Calu3 (cell line): ENCODE data around the gene NHSL1. TPM values are rescaled to one million over a fixed set of nuclear protein-coding genes. Genes with fewer than 3 reads are reported as not detected.

Experiments
- BruUV-seq: library from RNA; stranded (reverse); fragments of 400-500 nt; replicated peaks from 2 replicates; lab custom pipeline; 2021; lab: Mats Ljungman, UMichigan
- CTCF ChIA-PET: fragments of 300-600 bp; sonication (Branson Sonifier 250); formaldehyde crosslinking; loops from one replicate; lab custom pipeline; 2022; ENCODE audit warnings: antibody characterized with exemption; lab: Charles Lee
- DNase-seq: peaks from one replicate; pipeline ENCODE4 v3.0.0; 2022
- H3K27ac Mint-ChIP-seq: one replicate; pipeline ENCODE4 v1.8.0; 2022; ENCODE audit warnings: mixed read lengths; ENCODE audit not compliant: unreplicated experiment
- H3K27me3 Mint-ChIP-seq: one replicate; pipeline ENCODE4 v1.8.0; 2022; ENCODE audit warnings: mixed read lengths; ENCODE audit not compliant: unreplicated experiment
- H3K36me3 Mint-ChIP-seq: one replicate; pipeline ENCODE4 v1.8.0; 2022; ENCODE audit warnings: mild to moderate bottlenecking, moderate library complexity, mixed read lengths; ENCODE audit not compliant: insufficient read depth, unreplicated experiment
- H3K4me1 Mint-ChIP-seq: one replicate; pipeline ENCODE4 v1.8.0; 2022; ENCODE audit warnings: mild to moderate bottlenecking, low read depth, mixed read lengths; ENCODE audit not compliant: unreplicated experiment
- H3K4me3 Mint-ChIP-seq: one replicate; pipeline ENCODE4 v1.8.0; 2022; ENCODE audit warnings: mild to moderate bottlenecking, low read depth, moderate library complexity, mixed read lengths; ENCODE audit not compliant: unreplicated experiment
- H3K9me3 Mint-ChIP-seq: one replicate; pipeline ENCODE4 v1.8.0; 2022; ENCODE audit warnings: low read depth, mixed read lengths; ENCODE audit not compliant: unreplicated experiment
- intact Hi-C: fragments of 100-400 bp; cut with micrococcal nuclease; formaldehyde crosslinking; loops from one replicate; pipeline ENCODE4 v1.10.0; 2022; ENCODE audit not compliant: unreplicated experiment
- total RNA-seq: library from RNA; stranded (reverse); gene quantifications from 2 replicates; pipeline ENCODE4 v1.2.3, GENCODE V29; 2022
- TF ChIP-seq, protein P1 (sequence below): fragments of 200-600 bp; IDR thresholded peaks from one replicate; pipeline ENCODE4 v1.8.0; 2022; ENCODE audit warnings: antibody characterized with exemption; ENCODE audit not compliant: unreplicated experiment

Gene NHSL1
- total RNA-seq, 1 experiment from 2014 or later: 26.6 TPM

DNA sequence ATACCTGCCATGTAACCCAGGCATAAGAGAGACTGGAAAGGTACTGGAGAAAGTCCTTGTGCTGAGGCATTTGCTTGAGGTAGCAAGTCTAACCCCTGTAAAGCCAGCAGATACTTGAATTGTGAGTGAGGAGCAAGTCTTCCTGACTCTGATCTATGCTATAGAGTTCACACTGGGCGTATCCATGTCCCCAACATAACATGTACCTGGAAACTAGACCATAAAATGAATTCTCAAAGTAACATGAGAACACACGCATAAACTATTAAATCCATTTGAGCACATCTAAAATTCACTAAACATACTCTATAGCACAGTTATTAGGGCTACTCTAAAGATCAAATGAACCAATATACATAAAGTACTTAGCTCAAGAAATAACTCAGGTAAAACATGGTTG lies 2.0 kb downstream of the NHSL1 start:
- Mint-ChIP-seq H3K4me3 (peak overlapping the region; percentile 73), H3K4me1 (peaks cover 33% of the 10 kb centered on the region), H3K27ac (peak overlapping the region; percentile 32), H3K27me3 (no peaks in the 10 kb centered on the region), H3K9me3 (no peaks in the 10 kb centered on the region), H3K36me3 (peaks cover 26% of the 10 kb centered on the region)
- no peak for DNase-seq
- intact Hi-C loops: no loop called here
- TF ChIP-seq, protein P1, sequence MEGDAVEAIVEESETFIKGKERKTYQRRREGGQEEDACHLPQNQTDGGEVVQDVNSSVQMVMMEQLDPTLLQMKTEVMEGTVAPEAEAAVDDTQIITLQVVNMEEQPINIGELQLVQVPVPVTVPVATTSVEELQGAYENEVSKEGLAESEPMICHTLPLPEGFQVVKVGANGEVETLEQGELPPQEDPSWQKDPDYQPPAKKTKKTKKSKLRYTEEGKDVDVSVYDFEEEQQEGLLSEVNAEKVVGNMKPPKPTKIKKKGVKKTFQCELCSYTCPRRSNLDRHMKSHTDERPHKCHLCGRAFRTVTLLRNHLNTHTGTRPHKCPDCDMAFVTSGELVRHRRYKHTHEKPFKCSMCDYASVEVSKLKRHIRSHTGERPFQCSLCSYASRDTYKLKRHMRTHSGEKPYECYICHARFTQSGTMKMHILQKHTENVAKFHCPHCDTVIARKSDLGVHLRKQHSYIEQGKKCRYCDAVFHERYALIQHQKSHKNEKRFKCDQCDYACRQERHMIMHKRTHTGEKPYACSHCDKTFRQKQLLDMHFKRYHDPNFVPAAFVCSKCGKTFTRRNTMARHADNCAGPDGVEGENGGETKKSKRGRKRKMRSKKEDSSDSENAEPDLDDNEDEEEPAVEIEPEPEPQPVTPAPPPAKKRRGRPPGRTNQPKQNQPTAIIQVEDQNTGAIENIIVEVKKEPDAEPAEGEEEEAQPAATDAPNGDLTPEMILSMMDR: no peak
- no TSS peak for BruUV-seq
- CTCF ChIA-PET: no interaction called here

DNA sequence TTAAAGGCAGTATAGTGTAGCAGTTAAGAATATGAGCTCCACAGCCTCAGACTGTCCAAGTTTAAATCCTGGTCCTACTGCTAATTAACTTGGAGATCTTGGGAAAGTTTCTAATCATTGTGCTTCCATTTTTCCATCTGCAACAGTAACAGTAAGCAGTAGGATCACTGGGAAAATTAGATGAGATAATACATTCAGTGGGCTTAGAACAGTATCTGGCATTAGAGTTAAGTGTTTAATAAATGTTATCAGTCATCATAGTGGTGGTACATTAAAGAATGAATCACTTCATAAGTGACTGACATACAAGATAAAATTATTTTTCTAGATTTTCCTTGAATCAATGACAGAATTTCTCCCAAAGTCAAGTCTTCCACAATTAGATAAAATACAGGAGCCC lies 5.0 kb downstream of the NHSL1 start:
- DNase-seq: no peak
- intact Hi-C loops: loop anchor here (5.0 kb wide), 1 partner anchor 37 kb away; no protein-coding TSS in a partner anchor
- Mint-ChIP-seq H3K27ac (peak overlapping the region; percentile 63), H3K4me1 (peaks cover 31% of the 10 kb centered on the region), H3K36me3 (peaks cover 23% of the 10 kb centered on the region), H3K4me3 (no peak overlapping the region), H3K27me3 (no peaks in the 10 kb centered on the region), H3K9me3 (no peaks in the 10 kb centered on the region)
- CTCF ChIA-PET: interaction anchor here (0.8 kb wide), 1 partner anchor 12 kb away, joined by 5 read pairs; no protein-coding TSS in a partner anchor
- TF ChIP-seq, protein P1: no peak
- no TSS peak for BruUV-seq

- Mint-ChIP-seq H3K27ac (peak overlapping the region; percentile 63), H3K36me3 (peaks cover 14% of the 10 kb centered on the region), H3K4me1 (peaks cover 31% of the 10 kb centered on the region), H3K9me3 (no peaks in the 10 kb centered on the region), H3K27me3 (no peaks in the 10 kb centered on the region), H3K4me3 (peak overlapping the region; percentile 19)
- CTCF ChIA-PET: interaction anchor here (0.5 to 0.8 kb wide), 4 partner anchors 9 to 83 kb away, joined by 3 to 6 read pairs (median 4); no protein-coding TSS in a partner anchor
- intact Hi-C loops: loop anchor here (5.0 kb wide), 1 partner anchor 36 kb away; no protein-coding TSS in a partner anchor
- peak; percentile 39 for DNase-seq
- no TSS peak for BruUV-seq
- TF ChIP-seq, protein P1: no peak
Observed at GRCh38 chr6:138493413-138493812, 5.9 kb downstream of the NHSL1 start.

GRCh38 chr6:138492871-138493270 lies 6.4 kb downstream of the NHSL1 start:
- CTCF ChIA-PET: no interaction called here
- intact Hi-C loops: loop anchor here (5.0 kb wide), 1 partner anchor 36 kb away; no protein-coding TSS in a partner anchor
- Mint-ChIP-seq H3K27me3 (no peaks in the 10 kb centered on the region), H3K4me1 (peaks cover 31% of the 10 kb centered on the region), H3K27ac (no peak overlapping the region), H3K36me3 (peaks cover 8% of the 10 kb centered on the region), H3K4me3 (no peak overlapping the region), H3K9me3 (no peaks in the 10 kb centered on the region)
- no TSS peak for BruUV-seq
- TF ChIP-seq, protein P1: no peak
- no peak for DNase-seq
